Kidney (tissue), 14 donors: Measurements from ENCODE around the gene ALKBH8. TPM values are rescaled to one million over a fixed set of nuclear protein-coding genes. Genes with fewer than 3 reads are reported as not detected.
"Not testable (repeated sequence)": the region's sequence is repeated elsewhere in the genome, so short reads cannot be mapped to it uniquely, and the experiment has no call there.

Source experiments
- DNase-seq, 5 donors: peaks; one replicate each; pipeline ENCODE4 v3.0.0-alpha.2; 2013 to 2020
- FAIRE-seq: peaks from 2 replicates; lab custom pipeline; 2012; peaks lifted over from hg19 to GRCh38; lab: Jason Lieb, UNC
- H3K27ac ChIP-seq, 2 donors: one replicate each; pipeline ENCODE4 v1.7.0; 2013; ENCODE audit warnings: low read depth in 2 of 2, low read length in 2 of 2, inconsistent platforms in 1 of 2
- H3K27me3 ChIP-seq: one replicate; pipeline ENCODE4 v1.7.1; 2013; ENCODE audit warnings: low read length, inconsistent platforms; ENCODE audit not compliant: control insufficient read depth, insufficient read depth
- H3K36me3 ChIP-seq, 3 donors: one replicate each; pipeline versions ENCODE4 v1.7.0 to v1.7.1; 2013; ENCODE audit warnings: low read length in 3 of 3, control low read depth in 1 of 3, inconsistent platforms in 1 of 3; ENCODE audit not compliant: insufficient read depth in 3 of 3, control insufficient read depth in 2 of 3
- H3K4me1 ChIP-seq, 3 donors: one replicate each; pipeline versions ENCODE4 v1.7.0 to v1.7.1; 2013; ENCODE audit warnings: low read length in 3 of 3, inconsistent platforms in 1 of 3, low read depth in 1 of 3; ENCODE audit not compliant: control insufficient read depth in 2 of 3, insufficient read depth in 2 of 3
- H3K4me3 ChIP-seq, 3 donors: one replicate each; pipeline versions ENCODE4 v1.7.0 to v1.8.1; 2013; ENCODE audit warnings: low read length in 3 of 3, control low read depth in 1 of 3, inconsistent platforms in 1 of 3
- H3K9ac ChIP-seq, 3 donors: one replicate each; pipeline versions ENCODE4 v1.7.0 to v1.7.1; 2013; ENCODE audit warnings: low read length in 3 of 3, control low read depth in 1 of 3, inconsistent platforms in 1 of 3
- H3K9me3 ChIP-seq, 3 donors: one replicate each; pipeline versions ENCODE4 v1.7.0 to v1.7.1; 2013; ENCODE audit warnings: low read length in 3 of 3, control low read depth in 1 of 3, inconsistent platforms in 1 of 3; ENCODE audit not compliant: control insufficient read depth in 2 of 3, insufficient read depth in 1 of 3
- intact Hi-C: fragments of 100-400 bp; cut with DNase I; formaldehyde crosslinking; loops from one replicate; pipeline ENCODE4 v1.11.1; 2022
- polyA plus RNA-seq: library from polyadenylated mRNA; stranded (reverse); fragments of 350-450 nt; fragmentation: Illumina TruSeq; extraction: RNeasy Lipid Tissue Mini Kit (QIAGEN cat#74804); gene quantifications from one replicate; pipeline ENCODE4 v1.2.3, GENCODE V29; 2014; ENCODE audit warnings: low read depth, low replicate concordance; ENCODE audit not compliant: insufficient read depth
- total RNA-seq: library from RNA; stranded (reverse); fragmentation: NEBNext Ultra II Directional; extraction: Animal tissue kit (Norgen Biotek cat#: 25700); gene quantifications from one replicate; pipeline ENCODE4 v1.2.1, GENCODE V29; 2021
- TF ChIP-seq, protein P1 (sequence below): IDR thresholded peaks from 3 replicates; pipeline ENCODE4 v1.5.1; 2012; ENCODE audit warnings: mild to moderate bottlenecking, moderate library complexity, borderline replicate concordance; ENCODE audit not compliant: insufficient read depth; ENCODE audit errors: extremely low read depth
- donor health status: control.
- donor health status: control.
- donor health status: control.
- donor health status: control.
- donor health status: control.
- donor health status: DM: yes; HTN: yes; CAD: no.
- donor health status: Normal renal cell carcinoma (clear cell type).

ALKBH8 gene
- total and polyA plus RNA-seq, 2 donors from 2014 or later: 3.8 to 9.4 TPM

DNA sequence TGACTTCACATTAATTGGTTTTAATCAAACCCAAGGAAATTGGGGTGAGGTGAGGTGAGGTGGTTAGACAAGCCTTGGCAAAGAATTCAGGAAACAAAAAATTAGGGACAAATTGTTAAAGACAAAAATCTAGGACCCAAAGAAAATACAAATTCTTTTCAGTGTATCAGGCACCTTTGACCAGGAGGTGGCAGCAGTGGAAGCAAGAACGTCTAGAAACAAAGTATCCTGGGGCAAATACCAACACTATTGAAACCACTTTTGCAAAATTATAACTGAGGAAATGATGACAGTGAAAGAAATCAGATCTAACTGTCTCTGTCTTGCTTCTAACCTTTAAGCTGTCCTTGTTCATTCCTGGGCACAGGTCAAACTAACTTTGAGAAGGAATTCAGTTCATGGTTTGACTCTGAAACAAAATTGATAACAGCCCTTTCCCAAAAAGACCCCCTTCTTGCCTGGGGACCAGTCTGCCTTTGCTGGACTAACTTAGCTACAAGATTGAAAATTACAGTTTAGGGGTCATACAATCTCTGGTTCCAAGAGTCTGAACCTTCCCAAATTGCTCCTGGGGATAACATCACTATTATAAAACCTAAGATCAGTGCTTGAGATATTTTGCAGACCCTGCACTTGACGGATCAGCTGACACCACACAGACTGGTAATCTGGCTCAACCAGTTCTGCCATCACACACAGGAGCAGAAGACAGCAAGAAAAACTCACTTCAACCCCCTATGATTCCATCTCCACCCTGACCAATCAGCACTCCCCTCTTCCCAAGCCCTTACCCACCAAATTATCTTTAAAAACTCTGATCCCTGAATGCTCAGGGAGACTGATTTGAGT lies 11.2 kb upstream of the ALKBH8 start:
- intact Hi-C loops, H3K36me3 ChIP-seq, H3K9me3 ChIP-seq, H3K4me1 ChIP-seq, H3K27ac ChIP-seq, H3K27me3 ChIP-seq, H3K4me3 ChIP-seq, H3K9ac ChIP-seq: not testable (repeated sequence)
- DNase-seq (peak in 3 of 5 donors; percentile 32 to 69 (median 48)), FAIRE-seq (peak; percentile 62)
- TF ChIP-seq, protein P1, sequence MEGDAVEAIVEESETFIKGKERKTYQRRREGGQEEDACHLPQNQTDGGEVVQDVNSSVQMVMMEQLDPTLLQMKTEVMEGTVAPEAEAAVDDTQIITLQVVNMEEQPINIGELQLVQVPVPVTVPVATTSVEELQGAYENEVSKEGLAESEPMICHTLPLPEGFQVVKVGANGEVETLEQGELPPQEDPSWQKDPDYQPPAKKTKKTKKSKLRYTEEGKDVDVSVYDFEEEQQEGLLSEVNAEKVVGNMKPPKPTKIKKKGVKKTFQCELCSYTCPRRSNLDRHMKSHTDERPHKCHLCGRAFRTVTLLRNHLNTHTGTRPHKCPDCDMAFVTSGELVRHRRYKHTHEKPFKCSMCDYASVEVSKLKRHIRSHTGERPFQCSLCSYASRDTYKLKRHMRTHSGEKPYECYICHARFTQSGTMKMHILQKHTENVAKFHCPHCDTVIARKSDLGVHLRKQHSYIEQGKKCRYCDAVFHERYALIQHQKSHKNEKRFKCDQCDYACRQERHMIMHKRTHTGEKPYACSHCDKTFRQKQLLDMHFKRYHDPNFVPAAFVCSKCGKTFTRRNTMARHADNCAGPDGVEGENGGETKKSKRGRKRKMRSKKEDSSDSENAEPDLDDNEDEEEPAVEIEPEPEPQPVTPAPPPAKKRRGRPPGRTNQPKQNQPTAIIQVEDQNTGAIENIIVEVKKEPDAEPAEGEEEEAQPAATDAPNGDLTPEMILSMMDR: peak; percentile 75

DNA sequence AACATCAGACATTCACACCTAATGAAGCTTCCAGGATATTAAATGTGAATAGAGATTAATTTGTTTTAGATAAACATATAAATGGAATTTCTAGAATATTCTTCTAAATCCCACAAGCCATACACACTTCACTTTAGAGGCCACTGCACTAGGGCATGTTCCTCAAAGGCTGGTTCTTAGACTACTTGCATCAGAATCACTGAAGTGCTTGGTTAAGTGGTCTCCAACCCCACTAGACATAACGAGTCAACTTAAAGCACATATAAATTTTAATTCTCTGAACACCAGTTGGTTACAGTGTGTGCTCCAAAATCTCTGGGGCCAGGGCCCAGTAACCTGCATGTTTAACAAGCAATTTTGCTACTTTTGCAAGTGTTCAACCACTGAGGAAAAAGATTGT lies 7.9 kb upstream of the ALKBH8 start:
- H3K27ac ChIP-seq: no peak overlapping the region
- no peaks in the 10 kb centered on the region for H3K4me1 ChIP-seq
- DNase-seq (no peak), FAIRE-seq (no peak)
- no peak overlapping the region for H3K4me3 ChIP-seq
- TF ChIP-seq, protein P1: no peak
- no peaks in the 10 kb centered on the region for H3K36me3 ChIP-seq
- no peaks in the 10 kb centered on the region for H3K9me3 ChIP-seq
- intact Hi-C loops: no loop called here
- no peak overlapping the region for H3K9ac ChIP-seq
- H3K27me3 ChIP-seq: no peaks in the 10 kb centered on the region

DNA sequence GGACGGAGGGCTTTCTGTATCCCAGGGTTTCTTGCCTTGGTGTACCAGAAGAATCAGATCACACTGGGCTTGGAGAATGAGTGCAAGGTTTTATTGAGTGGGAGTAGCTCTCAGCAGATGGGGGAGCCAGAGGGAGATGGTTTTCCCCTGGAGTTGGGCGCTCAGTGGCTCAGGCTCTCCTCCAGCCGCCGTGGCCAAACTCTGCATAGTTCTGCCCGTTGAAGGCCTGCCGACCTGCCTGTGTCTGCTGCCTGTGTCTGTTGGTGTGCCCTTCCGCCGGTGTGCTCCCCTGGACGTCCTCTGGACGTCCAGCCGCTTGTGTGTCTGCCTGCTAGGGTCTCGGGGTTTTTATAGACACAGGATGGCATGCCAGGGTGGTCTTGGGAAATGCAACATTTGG lies 4.5 kb upstream of the ALKBH8 start:
- no peak for FAIRE-seq
- TF ChIP-seq, protein P1: no peak
- Histone ChIP-seq H3K4me3 (no peak overlapping the region), H3K9me3 (no peaks in the 10 kb centered on the region), H3K27me3 (no peaks in the 10 kb centered on the region), H3K9ac (no peak overlapping the region), H3K36me3 (no peaks in the 10 kb centered on the region), H3K27ac (no peak overlapping the region), H3K4me1 (peaks cover 0 to 4% (median 3%) of the 10 kb centered on the region in 3 donors)
- intact Hi-C loops: no loop called here
- no peak for DNase-seq
